HEK293 (cell line): ENCODE measurements around the gene HOXD3.

Experiments
- CTCF ChIA-PET: fragments of 350-600 bp; formaldehyde crosslinking; extraction: SDS; loops from one replicate; lab custom pipeline; 2021; ENCODE audit warnings: antibody characterized with exemption; lab: Yijun Ruan, JAX
- POLR2A ChIA-PET: fragments of 300-600 bp; formaldehyde crosslinking; extraction: SDS; loops from one replicate; lab custom pipeline; 2020; ENCODE audit warnings: antibody characterized with exemption, inconsistent platforms; lab: Yijun Ruan, JAX
- H3K27ac ChIP-seq: fragments of 200-500 bp; sonication (Bioruptor generic); 2 replicates; pipeline ENCODE4 v1.5.1; 2014; ENCODE audit warnings: low read depth, low read length, control low read depth, inconsistent platforms; ENCODE audit errors: extremely low read depth
- H3K36me3 ChIP-seq, 2 experiments: fragments of 200-500 bp in 1 of 2; sonication (Bioruptor generic) in 1 of 2; 1 replicate in 1 of 2; 2 replicates in 1 of 2; pipeline ENCODE4 v1.5.1; 2014 to 2017; ENCODE audit warnings: inconsistent platforms in 2 of 2, low read length in 2 of 2; ENCODE audit not compliant: control insufficient read depth in 2 of 2, insufficient read depth in 1 of 2
- H3K4me1 ChIP-seq: fragments of 200-500 bp; sonication (Bioruptor generic); 2 replicates; pipeline ENCODE4 v1.5.1; 2014; ENCODE audit warnings: mild to moderate bottlenecking, low read length, inconsistent platforms; ENCODE audit not compliant: control insufficient read depth, insufficient read depth
- H3K4me3 ChIP-seq: 2 replicates; pipeline ENCODE4 v1.5.1; 2011; ENCODE audit warnings: low read depth, mild to moderate bottlenecking, control low read depth, low read length, moderate library complexity
- H3K9me3 ChIP-seq: fragments of 200-500 bp; sonication (Bioruptor generic); 2 replicates; pipeline ENCODE4 v1.5.1; 2014; ENCODE audit warnings: low read depth, low read length, inconsistent platforms; ENCODE audit not compliant: control insufficient read depth, insufficient read depth
- BCL11B ChIP-seq: fragments of 450-650 bp; formaldehyde crosslinking; IDR thresholded peaks from 2 replicates; pipeline ENCODE4 v1.5.1; 2016; ENCODE audit warnings: low read depth, missing biosample characterization, missing genetic modification characterization
- BCL6B ChIP-seq: fragments of 450-650 bp; formaldehyde crosslinking; IDR thresholded peaks from 2 replicates; pipeline ENCODE4 v1.5.1; 2017; ENCODE audit warnings: missing biosample characterization, missing genetic modification characterization
- PRDM10 ChIP-seq: fragments of 450-650 bp; formaldehyde crosslinking; IDR thresholded peaks from 2 replicates; pipeline ENCODE4 v1.5.1; 2016; ENCODE audit warnings: missing biosample characterization, missing genetic modification characterization
- ZBTB10 ChIP-seq: fragments of 450-650 bp; formaldehyde crosslinking; IDR thresholded peaks from 2 replicates; pipeline ENCODE4 v1.5.1; 2016; ENCODE audit warnings: missing biosample characterization, missing genetic modification characterization
- ZBTB26 ChIP-seq: fragments of 450-650 bp; formaldehyde crosslinking; optimal IDR thresholded peaks from 2 replicates; pipeline ENCODE3; 2016; ENCODE audit warnings: missing biosample characterization, mild to moderate bottlenecking, missing genetic modification characterization
- ZEB2 ChIP-seq: fragments of 450-650 bp; formaldehyde crosslinking; IDR thresholded peaks from 2 replicates; pipeline ENCODE4 v1.5.1; 2016; ENCODE audit warnings: missing biosample characterization, missing genetic modification characterization
- ZFP37 ChIP-seq: fragments of 450-650 bp; formaldehyde crosslinking; IDR thresholded peaks from 2 replicates; pipeline ENCODE4 v1.5.1; 2016; ENCODE audit warnings: missing biosample characterization, missing genetic modification characterization
- ZFP41 ChIP-seq: fragments of 450-650 bp; formaldehyde crosslinking; IDR thresholded peaks from 2 replicates; pipeline ENCODE4 v1.5.1; 2016; ENCODE audit warnings: missing biosample characterization, missing genetic modification characterization, borderline replicate concordance
- ZNF140 ChIP-seq: fragments of 450-650 bp; formaldehyde crosslinking; IDR thresholded peaks from 2 replicates; pipeline ENCODE4 v1.5.1; 2016; ENCODE audit warnings: missing biosample characterization, missing genetic modification characterization
- ZNF146 ChIP-seq: fragments of 450-650 bp; formaldehyde crosslinking; IDR thresholded peaks from 2 replicates; pipeline ENCODE4 v1.5.1; 2016; ENCODE audit warnings: missing biosample characterization, missing genetic modification characterization
- ZNF174 ChIP-seq: fragments of 450-650 bp; formaldehyde crosslinking; IDR thresholded peaks from 2 replicates; pipeline ENCODE4 v1.5.0; 2017; ENCODE audit warnings: missing biosample characterization, mild to moderate bottlenecking, missing genetic modification characterization
- ZNF394 ChIP-seq: fragments of 450-650 bp; formaldehyde crosslinking; IDR thresholded peaks from 2 replicates; pipeline ENCODE4 v1.5.1; 2016; ENCODE audit warnings: missing biosample characterization, missing genetic modification characterization, mild to moderate bottlenecking, moderate library complexity, borderline replicate concordance
- ZNF501 ChIP-seq: fragments of 450-650 bp; formaldehyde crosslinking; IDR thresholded peaks from 2 replicates; pipeline ENCODE4 v1.5.1; 2016; ENCODE audit warnings: missing biosample characterization, missing genetic modification characterization
- ZNF560 ChIP-seq: fragments of 450-650 bp; formaldehyde crosslinking; IDR thresholded peaks from 2 replicates; pipeline ENCODE4 v1.5.1; 2017; ENCODE audit warnings: missing biosample characterization, missing genetic modification characterization, borderline replicate concordance
- ZNF561 ChIP-seq: fragments of 450-650 bp; IDR thresholded peaks from 2 replicates; pipeline ENCODE4 v1.5.1; 2018; ENCODE audit warnings: missing biosample characterization, missing genetic modification characterization, borderline replicate concordance
- ZNF580 ChIP-seq: fragments of 450-650 bp; formaldehyde crosslinking; IDR thresholded peaks from 2 replicates; pipeline ENCODE4 v1.5.1; 2016; ENCODE audit warnings: missing biosample characterization, missing genetic modification characterization
- ZNF629 ChIP-seq: fragments of 450-650 bp; formaldehyde crosslinking; IDR thresholded peaks from 2 replicates; pipeline ENCODE4 v1.5.1; 2017; ENCODE audit warnings: missing biosample characterization, missing genetic modification characterization
- ZNF660 ChIP-seq: fragments of 450-650 bp; IDR thresholded peaks from 2 replicates; pipeline ENCODE4 v1.5.1; 2018; ENCODE audit warnings: missing biosample characterization, mild to moderate bottlenecking, missing genetic modification characterization
- ZNF701 ChIP-seq: fragments of 450-650 bp; formaldehyde crosslinking; IDR thresholded peaks from 2 replicates; pipeline ENCODE4 v1.5.1; 2016; ENCODE audit warnings: missing biosample characterization, missing genetic modification characterization
- ZNF785 ChIP-seq: fragments of 450-650 bp; formaldehyde crosslinking; IDR thresholded peaks from 2 replicates; pipeline ENCODE4 v1.5.1; 2016; ENCODE audit warnings: missing biosample characterization, missing genetic modification characterization
- ZNF837 ChIP-seq: fragments of 450-650 bp; formaldehyde crosslinking; IDR thresholded peaks from 2 replicates; pipeline ENCODE4 v1.5.1; 2016; ENCODE audit warnings: missing biosample characterization, missing genetic modification characterization
- ZSCAN4 ChIP-seq: fragments of 450-650 bp; formaldehyde crosslinking; IDR thresholded peaks from 2 replicates; pipeline ENCODE4 v1.5.1; 2017; ENCODE audit warnings: missing biosample characterization, missing genetic modification characterization

The HOXD3 gene

GRCh38 chr2:176111846-176112374, 45.2 kb upstream of the HOXD3 start:
- Histone ChIP-seq H3K4me3 (no peak overlapping the region), H3K36me3 (peaks cover 21 to 82% of the 10 kb centered on the region in 2 experiments), H3K9me3 (no peaks in the 10 kb centered on the region), H3K27ac (no peak overlapping the region), H3K4me1 (0 out of 2 replicates have a peak, but pooled peaks cover 2% of the 10 kb centered on the region)
- no peak for TF ChIP-seq ZNF837 (tag by site-specific recombination)
- TF ChIP-seq ZNF560 (tag by site-specific recombination), result no peak
- no peak for TF ChIP-seq BCL11B (tag by site-specific recombination)
- TF ChIP-seq ZNF629 (tag by site-specific recombination), result no peak
- TF ChIP-seq ZNF146, result no peak
- TF ChIP-seq ZNF580, result no peak
- POLR2A ChIA-PET, result no interaction called here
- CTCF ChIA-PET, result interaction anchor here (0.6 to 2.7 kb wide), 6 partner anchors 8 to 1031 kb away, joined by 3 to 13 read pairs (median 4); partner anchors contain the start of gene HOXD9

- CTCF ChIA-PET, result interaction anchor here (0.6 to 2.7 kb wide), 5 partner anchors 14 to 1570 kb away, joined by 3 to 13 read pairs (median 3); no protein-coding TSS in a partner anchor
- 0 out of 2 replicates have a peak, but pooled peaks cover 2% of the 10 kb centered on the region for H3K4me1 ChIP-seq
- POLR2A ChIA-PET, result interaction anchor here (1.7 kb wide), 1 partner anchor 9 kb away, joined by 6 read pairs; no protein-coding TSS in a partner anchor
- H3K27ac ChIP-seq, result no peak overlapping the region
- H3K4me3 ChIP-seq, result no peak overlapping the region
- peaks cover 21 to 89% of the 10 kb centered on the region in 2 experiments for H3K36me3 ChIP-seq
- H3K9me3 ChIP-seq, result no peaks in the 10 kb centered on the region
- no peak for TF ChIP-seq ZBTB10 (tag by site-specific recombination)
- no peak for TF ChIP-seq ZBTB26 (tag by site-specific recombination)
- TF ChIP-seq ZNF660 (tag by site-specific recombination), result no peak
- TF ChIP-seq ZNF140 (tag by site-specific recombination), result no peak
- no peak for TF ChIP-seq ZFP41 (tag by site-specific recombination)
- TF ChIP-seq ZSCAN4 (tag by site-specific recombination), result no peak
- no peak for TF ChIP-seq ZNF501 (tag by site-specific recombination)
- TF ChIP-seq BCL6B (tag by site-specific recombination), result no peak
- no peak for TF ChIP-seq ZNF174 (tag by site-specific recombination)
- no peak for TF ChIP-seq ZNF561 (tag by site-specific recombination)
- TF ChIP-seq ZFP37 (tag by site-specific recombination), result no peak
- TF ChIP-seq ZNF701 (tag by site-specific recombination), result no peak
- TF ChIP-seq PRDM10, result no peak
- no peak for TF ChIP-seq ZNF785 (tag by site-specific recombination)
- TF ChIP-seq ZEB2 (tag by site-specific recombination), result no peak
- no peak for TF ChIP-seq ZNF394 (tag by site-specific recombination)
These were observed 44.5 kb upstream of the HOXD3 start for GRCh38 chr2:176112375-176113302.
